HG02763 (cell line): ENCODE data around the gene KLF12.

Experiments used
- ATAC-seq: cut with Tn5 transposase; IDR thresholded peaks from one replicate; pipeline ENCODE4 v1.9.1; 2021; ENCODE audit warnings: mild to moderate bottlenecking, moderate library complexity; ENCODE audit not compliant: unreplicated experiment

The KLF12 gene

DNA sequence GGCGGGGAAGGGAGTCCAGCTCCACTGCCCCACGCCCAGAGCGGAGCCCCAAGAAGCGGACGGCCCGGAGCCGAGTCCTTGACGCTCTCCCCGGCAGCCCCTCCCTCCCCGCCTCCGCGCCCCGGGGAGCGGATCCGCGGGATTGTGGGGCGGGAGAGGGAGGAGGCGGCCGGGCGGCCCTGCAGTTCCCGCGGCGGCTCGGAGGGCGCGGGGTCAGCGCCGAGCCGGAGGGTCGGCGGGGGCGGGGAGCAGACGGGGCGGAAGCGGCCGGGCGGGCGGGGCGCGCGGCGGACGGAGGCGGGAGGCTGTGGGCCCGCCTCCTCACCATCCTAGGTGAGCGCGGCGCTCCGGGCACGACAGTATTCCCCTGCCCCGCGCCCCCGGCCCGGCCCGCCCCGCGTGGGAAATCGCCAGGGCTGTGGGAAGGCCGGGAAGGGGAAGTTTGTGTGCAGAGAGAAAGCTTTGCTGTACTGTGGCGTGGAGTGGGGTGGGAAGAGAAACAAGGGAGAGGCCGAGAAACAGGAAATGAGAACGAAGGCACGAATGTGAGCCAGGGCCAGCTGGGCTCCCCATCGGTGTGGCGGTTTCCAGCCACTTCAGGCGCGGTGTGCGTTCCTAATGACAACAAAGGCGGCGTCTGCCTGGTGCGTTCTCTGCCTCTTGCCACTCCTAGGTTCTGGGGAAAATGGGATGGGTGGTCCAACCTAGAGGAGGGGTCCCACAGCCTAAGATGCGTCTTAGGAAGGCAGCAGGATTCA, 1.3 kb upstream of the KLF12 start:
- peak; percentile 44 for ATAC-seq

DNA sequence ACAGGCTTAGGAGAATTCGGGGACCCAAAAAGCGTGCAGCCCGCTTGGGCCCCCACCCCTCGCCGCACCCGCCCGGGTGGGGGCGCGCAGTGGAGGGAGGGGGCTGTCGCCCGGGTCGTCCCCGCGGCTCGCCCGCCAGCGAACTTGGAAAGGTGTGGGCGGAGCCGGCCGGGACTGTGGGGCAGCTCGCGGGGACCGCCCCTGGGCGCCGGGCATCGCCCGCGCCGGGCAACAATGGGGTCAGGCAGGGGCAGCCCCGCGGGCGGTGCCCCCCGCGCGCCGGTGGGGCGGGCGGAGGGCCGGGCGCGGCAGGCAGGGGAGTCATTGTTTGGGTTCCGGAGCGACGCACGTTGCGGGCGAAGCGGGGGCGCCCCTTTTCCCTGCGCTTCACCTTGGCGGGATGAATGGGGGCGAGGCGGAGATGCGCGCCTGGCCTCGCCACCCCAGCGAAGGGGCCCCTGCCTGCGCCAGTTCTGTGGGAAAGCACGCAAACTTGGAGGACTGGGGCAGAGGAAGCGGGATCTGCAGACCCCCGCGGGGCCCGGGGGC, 647 bp upstream of the KLF12 start:
- peak; percentile 22 for ATAC-seq

DNA sequence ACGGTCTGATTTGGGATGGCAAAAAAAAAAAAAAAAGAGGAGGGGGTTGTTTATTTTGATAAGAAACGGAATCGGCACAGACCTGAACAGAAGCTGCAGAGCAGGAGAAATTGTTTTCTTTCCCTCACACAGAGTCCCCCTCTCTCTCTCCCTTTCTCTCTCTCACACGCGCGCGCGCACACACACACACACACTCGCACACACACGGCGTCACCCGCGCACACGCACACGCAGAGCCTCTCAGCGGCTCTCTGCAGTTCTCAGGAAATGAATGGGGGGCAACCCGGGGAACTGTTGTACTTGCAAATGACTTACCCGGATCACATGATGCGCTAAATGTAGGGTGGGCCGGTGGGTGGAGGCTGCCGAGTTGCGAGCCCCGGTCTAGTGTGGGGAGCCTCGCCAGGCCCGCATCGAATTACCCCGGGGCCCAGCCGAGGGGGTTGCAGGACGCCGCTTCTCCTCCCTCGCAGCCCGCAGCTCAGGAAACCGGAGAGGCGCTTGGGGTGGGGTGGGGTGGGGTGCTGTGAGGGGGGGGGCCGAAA, 475 bp downstream of the KLF12 start:
- peak; percentile 38 for ATAC-seq

DNA sequence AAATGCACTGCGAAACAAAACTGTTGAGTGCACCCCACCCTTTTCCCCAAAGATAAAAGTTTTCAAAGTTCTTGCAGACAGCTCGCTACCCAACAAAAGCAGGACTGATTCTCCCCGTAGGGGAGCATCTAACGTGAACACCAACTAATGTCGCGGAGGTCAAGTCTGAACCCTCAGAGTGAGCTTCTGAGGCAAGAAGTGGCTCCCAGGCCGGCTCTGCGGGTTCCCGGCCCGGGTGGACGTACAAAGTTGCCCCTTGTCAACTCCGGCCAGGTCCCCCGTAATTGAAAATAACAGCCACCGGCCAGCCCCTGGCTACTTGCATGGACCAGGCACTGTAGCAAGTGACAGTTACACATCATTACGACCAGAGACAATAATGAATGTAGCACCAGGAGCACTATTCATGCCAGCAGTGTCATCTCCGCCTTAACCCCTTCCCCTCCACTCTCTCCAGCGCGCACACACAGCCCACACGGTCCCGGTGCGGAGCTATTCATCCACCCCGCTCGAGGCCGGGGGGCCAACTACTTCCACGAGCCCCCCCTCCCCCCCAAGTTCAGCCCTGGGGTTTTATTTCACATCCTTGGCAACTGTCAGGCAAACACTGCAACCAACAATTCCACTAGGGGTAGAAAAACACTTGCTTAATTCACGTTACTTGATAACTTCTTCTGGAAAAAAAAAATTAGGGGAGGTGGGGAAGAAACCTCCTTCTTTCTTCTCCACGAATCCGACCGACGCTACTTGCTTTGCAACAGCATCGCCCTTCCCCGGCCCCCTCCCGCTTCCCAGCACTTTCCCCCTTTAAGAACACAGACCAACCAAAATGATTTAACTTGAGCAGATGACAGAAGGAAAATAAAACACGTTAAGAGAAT, 1.2 kb downstream of the KLF12 start:
- no peak for ATAC-seq

DNA sequence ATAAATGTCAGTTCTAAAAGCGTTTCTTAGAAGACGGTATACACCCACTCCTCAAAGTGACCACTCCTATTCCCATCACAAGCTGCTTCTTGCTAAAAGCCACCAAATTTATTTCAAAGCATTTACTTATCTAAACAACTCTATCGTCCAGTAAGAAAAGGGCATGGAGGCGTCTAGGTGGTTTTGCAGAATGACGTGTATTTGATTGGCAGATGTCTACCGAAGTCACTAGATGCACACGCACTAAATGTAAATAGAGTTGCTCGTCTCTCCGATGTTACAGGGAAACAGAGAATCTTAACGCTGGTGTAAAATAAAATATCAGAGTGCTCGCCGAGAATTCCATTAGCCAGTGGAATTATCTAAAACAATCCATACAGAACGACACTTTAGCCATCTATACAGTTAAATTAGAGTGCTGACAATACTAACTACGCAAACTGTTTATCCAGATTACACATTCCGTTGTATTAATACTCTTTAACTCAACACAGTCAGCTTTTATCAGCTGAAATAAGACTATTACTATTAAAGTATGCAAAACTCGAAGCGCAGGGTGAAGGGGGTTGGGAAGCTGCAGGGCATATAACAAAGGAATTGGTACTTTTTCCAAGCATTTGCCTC, 1.9 kb downstream of the KLF12 start:
- ATAC-seq, result no peak

DNA sequence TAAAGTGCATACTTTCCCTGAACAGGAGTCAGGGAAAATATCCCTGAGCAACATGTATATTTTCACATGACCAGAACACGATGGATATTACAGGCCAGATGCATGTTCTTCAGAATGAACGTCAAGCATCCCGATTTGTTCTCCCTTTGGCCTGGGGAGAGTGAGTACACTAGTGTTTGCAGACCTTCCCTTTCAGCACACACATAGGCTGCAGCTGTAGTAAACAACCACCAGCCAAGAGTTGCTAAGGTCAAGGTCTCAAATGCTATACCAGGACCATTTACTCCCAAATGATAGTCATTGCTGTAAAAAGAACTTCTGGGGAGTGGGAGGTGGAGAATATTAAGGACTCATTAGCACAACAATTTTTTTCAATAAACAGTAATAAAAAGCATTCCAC, 3.0 kb downstream of the KLF12 start:
- ATAC-seq, result no peak

DNA sequence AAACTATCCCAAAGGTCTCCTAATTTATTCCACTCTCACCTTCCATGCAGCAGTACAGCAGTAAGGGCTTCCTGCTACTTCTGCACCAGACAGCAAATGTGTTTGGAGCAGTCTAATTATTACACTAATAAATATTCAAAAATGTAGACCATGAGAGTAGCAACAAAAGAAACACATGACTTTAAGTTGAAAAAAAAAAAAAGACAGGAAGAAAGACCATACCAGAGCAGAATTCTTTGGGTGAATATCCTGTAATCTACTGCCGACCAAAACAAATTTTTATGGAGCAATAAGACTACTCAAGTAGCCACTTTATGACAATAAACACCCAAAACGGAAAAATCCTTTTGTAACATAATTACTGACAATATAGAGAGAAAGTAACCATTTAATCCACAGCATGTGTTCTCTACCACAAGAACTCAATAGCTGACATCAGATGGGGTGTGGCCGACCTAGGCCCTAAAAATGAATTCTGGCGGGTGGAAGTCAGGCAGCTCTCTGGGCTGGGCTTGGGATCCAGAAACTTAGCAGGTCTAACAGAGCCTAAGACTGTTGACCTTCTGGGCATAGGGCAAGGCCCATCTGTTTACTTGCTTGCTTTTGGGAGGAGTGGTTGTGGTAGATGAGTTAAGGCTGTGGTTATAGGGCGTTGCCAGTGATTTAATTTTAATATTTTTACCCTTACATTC, 4.6 kb downstream of the KLF12 start:
- no peak for ATAC-seq

DNA sequence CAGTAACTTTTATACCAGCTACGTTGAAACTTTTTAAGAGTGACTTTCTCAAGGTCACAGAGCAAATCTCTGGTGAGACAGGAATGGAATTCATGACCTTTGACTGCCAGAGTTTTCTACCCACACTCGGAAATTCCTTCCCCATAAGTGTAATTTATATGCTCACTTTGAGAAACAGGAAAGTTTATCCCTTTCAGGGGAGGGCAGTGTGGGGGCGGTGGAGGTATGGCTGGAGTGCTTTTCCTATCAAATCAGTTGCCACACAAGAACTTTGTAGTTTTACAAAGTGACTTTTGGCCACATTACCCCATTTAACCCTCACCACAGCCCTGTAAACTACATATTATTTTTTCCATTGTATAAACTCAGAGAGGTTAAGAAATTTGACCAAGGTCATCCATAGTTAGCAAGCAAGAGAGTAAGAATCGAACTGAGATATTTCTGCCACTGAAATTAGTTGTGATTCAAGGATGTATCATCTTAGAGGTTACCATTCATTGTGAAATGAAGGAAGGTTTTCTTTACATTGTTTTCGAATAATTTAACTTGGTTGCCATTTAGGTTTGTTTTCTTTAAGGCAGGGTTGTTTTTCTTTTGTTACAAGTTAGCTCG, 5.9 kb downstream of the KLF12 start:
- no peak for ATAC-seq

DNA sequence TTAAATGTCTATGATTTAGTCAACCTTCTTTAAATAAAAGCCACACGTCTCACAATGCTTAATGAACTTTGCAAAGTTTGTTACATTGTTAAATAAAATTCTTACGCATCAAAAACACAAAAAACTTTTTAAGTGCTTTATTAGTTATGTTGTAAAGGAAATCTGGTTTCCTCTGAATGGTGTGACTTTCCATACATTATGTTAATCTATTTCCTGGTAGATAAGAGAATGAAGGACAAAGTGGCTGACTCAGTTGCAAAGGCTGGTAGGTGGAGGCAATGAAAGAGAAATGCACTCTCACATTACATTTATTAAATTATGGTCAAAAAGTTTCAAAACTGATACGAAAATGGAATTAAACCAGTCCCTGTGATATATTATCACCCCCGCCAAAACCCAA, 15.9 kb downstream of the KLF12 start:
- no peak for ATAC-seq

DNA sequence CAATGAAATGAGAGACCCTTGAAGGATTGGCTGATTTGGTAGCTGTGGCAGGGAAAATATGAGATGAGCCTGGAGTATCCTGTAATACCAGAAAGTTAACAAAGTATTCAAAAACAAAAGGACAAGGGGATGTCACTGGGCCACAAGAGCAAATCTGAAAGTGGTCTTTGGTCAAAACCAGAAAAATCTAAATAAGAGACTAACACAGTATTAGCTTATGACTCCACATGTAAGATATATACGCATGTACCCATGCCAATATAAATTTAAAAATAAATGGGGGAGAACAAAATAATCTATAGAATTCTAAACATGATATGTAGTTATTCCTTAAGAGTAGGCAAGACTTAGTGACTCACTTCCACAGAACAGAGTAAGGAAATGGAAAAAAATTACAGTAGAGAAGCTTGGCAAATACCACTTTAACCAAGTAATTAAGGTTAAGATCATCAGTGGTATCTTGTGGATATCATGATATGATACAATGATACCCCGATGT, 16.9 kb downstream of the KLF12 start:
- no peak for ATAC-seq

DNA sequence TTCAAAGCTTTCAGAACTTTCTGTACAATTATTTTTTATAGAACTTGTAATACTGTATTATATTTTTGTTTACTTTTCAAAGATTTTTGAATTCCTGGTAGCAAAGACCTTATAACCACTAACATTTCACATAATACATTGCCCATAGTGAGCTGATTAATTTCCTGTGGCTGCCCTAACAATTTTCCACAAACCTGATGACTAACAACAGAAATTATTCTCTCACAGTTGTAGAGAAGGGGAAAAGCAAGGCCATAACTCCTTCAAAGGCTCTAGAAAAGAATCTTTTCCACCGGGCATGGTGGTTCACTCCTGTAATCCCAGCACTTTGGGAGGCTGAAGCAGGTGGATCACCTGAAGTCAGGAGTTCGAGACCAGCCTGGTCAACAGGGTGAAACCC, 19.1 kb downstream of the KLF12 start:
- no peak for ATAC-seq

DNA sequence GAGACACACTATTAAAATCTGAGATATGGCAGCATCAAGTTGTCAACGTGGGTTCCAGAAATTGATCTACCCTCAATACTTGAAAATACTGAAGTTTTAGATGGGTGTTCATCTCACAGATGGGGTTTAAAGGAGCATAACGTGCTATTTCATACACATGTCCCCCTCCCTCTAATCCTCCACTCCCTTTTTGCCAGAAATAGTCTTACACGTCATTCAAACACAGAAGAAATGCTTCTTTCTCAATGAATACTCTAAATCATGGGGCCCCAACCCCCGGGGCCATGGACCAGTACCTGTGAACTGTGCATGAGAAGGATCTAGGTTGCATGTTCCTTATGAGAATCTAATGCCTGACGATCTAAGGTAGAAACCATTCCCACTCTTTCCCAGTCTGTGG, 19.6 kb downstream of the KLF12 start:
- no peak for ATAC-seq

DNA sequence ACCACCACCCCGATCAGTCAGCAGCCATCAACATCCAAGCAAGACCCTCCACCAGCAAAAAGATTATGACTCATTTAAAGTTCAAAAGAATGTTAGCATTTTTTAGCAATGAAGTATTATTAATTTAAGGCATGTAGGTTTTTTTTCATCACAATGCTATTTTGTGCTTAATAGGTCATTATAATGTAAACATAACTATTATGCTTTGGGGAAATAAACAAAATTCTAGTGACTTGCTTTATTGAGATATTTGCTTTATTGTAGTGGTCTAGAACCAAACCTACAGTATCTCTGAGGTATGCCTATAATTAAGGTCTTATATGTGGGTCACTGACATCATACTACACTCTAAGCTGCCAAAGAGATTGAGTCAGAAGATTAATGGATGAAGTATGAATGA, 20.0 kb downstream of the KLF12 start:
- no peak for ATAC-seq

DNA sequence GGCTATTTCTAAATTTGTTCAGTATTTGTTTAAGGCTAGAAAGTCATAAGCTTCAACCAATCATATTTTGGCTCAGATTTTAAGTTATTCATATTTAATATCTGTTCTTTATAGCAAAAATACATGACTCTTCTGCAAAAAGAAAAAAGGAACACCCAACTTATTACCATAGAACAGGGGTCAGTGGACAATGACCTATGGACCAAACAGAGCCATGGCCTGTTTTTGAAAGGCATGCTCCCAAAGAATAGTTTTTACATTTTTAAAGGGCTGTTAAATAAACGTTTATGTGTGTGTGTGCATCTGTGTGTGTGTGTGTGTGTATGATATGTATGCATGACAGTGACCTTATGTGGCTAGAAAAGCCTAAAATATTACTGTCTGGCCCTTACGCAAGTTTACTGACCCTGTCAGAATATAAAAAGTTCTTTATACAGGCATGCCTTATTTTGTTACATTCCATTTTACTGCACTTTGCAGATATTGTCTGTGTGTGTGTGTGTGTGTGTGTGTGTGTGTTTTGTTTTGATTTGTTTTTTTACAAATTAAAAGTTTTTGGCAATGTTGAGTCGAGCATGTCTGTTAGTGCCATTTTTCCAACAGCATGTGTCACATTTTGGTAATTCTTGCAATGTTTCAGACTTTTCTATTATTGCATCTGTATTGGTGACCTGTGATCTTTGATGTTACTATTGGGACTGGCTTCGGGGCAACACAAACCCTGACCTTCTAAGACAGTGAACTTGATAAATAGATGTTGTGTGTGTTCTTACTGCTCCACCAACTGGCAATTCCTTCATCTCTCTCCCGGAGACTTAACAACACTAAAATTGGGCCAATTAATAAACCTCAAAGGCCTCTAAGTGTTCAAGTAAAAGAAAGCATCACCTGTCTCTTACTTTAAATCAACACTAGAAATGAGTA, 22.0 kb downstream of the KLF12 start:
- no peak for ATAC-seq

DNA sequence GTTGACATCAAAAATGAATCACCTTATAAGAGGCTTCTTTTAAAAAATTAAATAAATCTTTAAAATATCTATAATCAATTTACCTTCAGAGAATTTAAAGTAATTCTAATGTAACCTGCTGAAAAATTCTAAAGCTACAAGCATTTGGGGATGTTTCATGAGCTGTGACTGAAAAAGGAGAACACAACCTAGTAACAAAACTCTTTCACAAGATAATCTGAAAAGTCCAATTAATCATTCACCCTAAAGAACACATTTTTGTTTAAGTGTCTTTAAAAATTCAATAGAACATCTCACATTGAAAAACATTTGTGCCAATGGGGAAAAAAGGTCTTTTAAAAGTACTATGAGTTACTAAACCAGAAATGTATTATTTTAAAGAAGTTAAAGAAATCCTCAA, 22.8 kb downstream of the KLF12 start:
- ATAC-seq, result no peak

DNA sequence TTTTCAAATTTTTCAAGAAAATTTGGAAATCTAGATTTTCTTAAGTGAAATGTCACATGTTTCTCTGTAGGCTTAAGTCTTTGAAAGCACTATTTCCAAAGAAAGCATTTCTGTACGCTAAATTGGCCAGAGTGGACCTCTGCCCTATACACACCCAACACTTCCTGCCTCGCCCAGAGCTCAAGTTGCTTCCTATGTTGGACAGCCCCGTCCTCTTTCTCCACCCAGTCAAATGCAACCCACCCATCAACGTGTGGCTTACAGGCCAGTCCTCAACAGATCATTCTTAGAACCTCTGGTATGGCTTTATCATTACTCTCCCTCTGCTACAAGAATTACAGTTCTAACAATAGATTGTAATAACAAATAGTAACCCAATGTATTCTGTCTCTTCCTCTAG, 24.2 kb downstream of the KLF12 start:
- ATAC-seq, result no peak

DNA sequence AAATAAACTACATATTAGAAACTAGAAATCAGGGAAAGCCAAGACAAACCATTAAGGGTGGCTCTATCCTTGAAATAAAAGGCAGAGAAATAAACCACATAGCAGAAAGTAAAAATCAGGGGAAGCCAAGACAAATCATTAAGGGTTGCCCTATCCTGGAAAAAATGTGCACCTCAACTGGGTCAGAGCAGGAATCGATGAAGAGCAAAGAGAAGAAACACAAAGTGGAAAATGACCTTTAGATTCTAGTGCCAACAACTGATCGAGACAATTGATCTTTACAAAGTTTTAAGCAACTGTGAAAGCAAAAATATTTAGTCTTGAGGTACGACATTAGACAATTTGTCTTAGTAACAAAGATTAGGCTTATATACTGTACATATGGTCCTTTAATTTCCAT, 26.6 kb downstream of the KLF12 start:
- ATAC-seq, result no peak

DNA sequence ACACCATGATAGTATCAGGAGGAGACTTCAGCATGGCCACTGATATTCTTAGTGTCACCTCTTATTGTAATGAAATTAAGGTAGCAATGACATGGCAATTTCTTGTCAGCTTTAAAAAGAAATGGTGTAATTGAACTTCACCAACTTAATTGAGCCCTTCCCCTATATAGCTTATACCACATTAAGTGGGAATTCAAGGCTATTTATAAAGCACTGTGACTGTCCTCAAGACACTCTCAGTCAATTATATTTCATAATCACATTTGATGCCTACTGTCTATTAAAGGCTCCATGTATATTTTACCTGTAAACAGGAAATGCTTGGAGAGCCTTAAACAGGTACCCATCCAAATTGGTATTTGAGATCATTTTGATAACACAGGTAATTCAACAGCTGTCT, 28.3 kb downstream of the KLF12 start:
- ATAC-seq, result no peak

DNA sequence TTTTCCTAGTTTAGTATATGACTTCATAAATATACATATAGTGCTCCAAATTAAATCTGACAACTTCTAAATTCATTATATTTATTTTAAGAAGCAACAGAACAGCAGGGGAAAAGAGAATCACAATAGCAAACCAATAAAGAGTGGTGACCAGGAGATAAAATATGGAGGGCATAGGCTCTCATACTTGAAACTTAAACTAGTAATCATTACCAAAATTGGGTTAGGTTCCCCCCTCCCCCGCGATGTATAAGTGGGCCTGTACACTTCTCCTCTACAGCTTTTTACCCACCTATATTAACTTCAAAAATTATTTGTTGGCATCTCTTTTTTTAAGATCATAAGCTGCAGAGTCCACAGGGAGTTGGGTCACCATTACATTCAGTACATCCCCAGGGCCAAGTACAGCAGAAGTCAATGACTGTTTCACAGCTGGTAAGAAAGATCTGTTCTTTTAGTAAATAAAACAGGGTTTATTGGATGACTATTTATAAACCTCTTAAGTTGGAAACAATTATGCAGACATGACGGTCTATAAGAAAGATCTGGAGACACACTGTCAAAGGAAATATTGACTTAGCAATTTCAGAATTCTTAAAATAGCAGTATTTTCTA, 29.4 kb downstream of the KLF12 start:
- no peak for ATAC-seq
